ENCODE measurements around the gene ADGRG1. TPM values are rescaled to one million over a fixed set of nuclear protein-coding genes. Genes with fewer than 3 reads are reported as not detected.
"Not testable (repeated sequence)": the region's sequence is repeated elsewhere in the genome, so short reads cannot be mapped to it uniquely, and the experiment has no call there.

Gene ADGRG1
- total and polyA plus RNA-seq, 2 experiments from 2014 or later: 0.21 TPM; not detected in 1

DNA sequence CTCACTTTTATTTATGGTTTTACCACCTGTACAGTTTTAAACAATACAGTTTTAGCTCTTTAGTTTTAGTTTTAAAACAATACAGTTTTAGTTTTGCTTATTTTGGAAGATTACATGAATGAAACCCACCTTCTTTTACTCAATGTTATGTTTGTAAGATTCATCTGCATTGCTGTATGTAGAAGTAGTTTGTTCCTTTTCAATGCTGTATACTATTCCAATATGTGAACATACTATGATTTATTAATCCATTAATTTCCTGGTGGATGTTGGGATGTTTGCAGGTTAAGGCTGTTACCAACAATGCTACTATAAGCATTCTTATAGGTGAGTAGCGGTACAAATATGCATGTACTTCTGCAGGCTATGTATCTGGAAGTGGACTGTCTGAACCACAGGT lies 34.4 kb upstream of the ADGRG1 start:
- no peaks in the 10 kb centered on the region for H3K36me3 ChIP-seq
- TF ChIP-seq, protein P1, sequence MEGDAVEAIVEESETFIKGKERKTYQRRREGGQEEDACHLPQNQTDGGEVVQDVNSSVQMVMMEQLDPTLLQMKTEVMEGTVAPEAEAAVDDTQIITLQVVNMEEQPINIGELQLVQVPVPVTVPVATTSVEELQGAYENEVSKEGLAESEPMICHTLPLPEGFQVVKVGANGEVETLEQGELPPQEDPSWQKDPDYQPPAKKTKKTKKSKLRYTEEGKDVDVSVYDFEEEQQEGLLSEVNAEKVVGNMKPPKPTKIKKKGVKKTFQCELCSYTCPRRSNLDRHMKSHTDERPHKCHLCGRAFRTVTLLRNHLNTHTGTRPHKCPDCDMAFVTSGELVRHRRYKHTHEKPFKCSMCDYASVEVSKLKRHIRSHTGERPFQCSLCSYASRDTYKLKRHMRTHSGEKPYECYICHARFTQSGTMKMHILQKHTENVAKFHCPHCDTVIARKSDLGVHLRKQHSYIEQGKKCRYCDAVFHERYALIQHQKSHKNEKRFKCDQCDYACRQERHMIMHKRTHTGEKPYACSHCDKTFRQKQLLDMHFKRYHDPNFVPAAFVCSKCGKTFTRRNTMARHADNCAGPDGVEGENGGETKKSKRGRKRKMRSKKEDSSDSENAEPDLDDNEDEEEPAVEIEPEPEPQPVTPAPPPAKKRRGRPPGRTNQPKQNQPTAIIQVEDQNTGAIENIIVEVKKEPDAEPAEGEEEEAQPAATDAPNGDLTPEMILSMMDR (IDR thresholded peaks at IDR 0.05; ENCODE audit: low read depth, low read length): no peak
- H3K9me3 ChIP-seq (ENCODE audit: low read depth): no peaks in the 10 kb centered on the region
- H3K4me3 ChIP-seq: no peak overlapping the region
- no peak overlapping the region for H3K27ac ChIP-seq
- no peaks in the 10 kb centered on the region for H3K4me1 ChIP-seq (ENCODE audit: low read depth)
- H3K27me3 ChIP-seq: no peaks in the 10 kb centered on the region
- no peak for DNase-seq (ENCODE audit: low read depth in 1 of 2, low spot score in 1 of 2)

DNA sequence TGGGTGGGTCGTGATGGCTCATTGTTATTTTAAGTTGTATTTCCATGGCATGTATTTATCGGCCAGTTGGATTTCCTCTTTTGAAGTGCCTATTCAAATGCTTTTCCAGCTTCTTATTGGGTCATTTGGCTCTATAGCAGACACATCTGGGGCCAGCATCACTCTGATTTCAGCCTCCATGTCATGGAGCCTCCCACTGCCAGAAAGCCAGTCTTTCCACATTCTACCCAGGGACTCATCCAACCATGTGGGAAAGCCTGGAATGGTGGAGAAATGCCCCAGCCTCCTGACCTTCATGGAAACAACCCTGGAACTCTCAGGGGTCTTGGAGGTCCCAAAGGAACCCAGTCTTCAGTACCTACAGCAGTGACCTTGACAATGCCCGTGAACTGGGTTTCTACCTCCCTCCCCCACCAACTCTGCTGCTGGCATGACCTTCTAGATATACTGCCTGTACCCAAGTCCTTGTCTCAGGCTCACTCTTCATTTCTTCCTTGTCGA lies 33.8 kb upstream of the ADGRG1 start:
- Histone ChIP-seq H3K9me3 (ENCODE audit: low read depth) (no peaks in the 10 kb centered on the region), H3K4me1 (ENCODE audit: low read depth) (no peaks in the 10 kb centered on the region), H3K27me3 (no peaks in the 10 kb centered on the region), H3K4me3 (no peak overlapping the region), H3K36me3 (no peaks in the 10 kb centered on the region), H3K27ac (no peak overlapping the region)
- TF ChIP-seq, protein P1 (IDR thresholded peaks at IDR 0.05; ENCODE audit: low read depth, low read length): no peak
- DNase-seq (ENCODE audit: low read depth in 1 of 2, low spot score in 1 of 2): no peak

DNA sequence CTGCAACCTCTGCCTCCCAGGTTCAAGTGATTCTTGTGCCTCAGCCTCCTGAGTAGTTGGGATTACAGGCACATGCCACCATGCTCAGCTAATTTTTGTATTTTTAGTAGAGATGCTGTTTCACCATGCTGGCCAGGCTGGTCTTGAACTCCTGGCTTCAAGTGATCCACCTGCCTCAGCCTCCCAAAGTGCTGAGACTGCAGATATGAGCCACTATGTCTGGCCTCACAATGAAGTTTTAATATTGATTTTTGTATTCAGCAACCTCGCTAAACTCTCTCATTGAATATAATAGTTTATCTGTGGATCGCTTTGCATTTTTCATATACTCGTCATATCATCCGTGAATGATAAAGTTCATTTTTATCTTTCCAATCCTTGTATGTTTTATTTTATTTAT lies 32.2 kb upstream of the ADGRG1 start:
- H3K4me1 ChIP-seq (ENCODE audit: low read depth); H3K27me3 ChIP-seq; H3K9me3 ChIP-seq (ENCODE audit: low read depth); H3K36me3 ChIP-seq; H3K4me3 ChIP-seq; DNase-seq (ENCODE audit: low read depth in 1 of 2, low spot score in 1 of 2); H3K27ac ChIP-seq: not testable (repeated sequence)

DNA sequence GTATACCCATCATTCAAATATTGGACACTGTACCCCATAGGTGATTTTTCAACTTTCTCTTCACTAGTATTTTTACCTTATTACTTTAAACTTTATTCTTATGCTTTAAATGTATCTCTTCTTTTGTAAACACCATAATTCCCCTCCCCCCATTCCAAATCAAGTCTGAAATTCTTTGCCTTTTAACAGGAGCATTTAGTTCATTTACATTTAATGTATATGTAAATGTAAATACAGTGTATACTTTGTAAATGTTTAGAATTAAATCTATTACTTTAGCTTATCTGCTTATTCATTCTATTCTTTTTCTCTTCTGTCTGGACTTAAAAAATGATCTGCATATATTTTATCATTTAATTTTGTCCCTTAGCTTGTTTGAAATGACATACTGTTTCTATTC lies 30.0 kb upstream of the ADGRG1 start:
- Histone ChIP-seq H3K4me1 (ENCODE audit: low read depth) (no peaks in the 10 kb centered on the region), H3K27me3 (no peaks in the 10 kb centered on the region), H3K9me3 (ENCODE audit: low read depth) (no peaks in the 10 kb centered on the region)

DNA sequence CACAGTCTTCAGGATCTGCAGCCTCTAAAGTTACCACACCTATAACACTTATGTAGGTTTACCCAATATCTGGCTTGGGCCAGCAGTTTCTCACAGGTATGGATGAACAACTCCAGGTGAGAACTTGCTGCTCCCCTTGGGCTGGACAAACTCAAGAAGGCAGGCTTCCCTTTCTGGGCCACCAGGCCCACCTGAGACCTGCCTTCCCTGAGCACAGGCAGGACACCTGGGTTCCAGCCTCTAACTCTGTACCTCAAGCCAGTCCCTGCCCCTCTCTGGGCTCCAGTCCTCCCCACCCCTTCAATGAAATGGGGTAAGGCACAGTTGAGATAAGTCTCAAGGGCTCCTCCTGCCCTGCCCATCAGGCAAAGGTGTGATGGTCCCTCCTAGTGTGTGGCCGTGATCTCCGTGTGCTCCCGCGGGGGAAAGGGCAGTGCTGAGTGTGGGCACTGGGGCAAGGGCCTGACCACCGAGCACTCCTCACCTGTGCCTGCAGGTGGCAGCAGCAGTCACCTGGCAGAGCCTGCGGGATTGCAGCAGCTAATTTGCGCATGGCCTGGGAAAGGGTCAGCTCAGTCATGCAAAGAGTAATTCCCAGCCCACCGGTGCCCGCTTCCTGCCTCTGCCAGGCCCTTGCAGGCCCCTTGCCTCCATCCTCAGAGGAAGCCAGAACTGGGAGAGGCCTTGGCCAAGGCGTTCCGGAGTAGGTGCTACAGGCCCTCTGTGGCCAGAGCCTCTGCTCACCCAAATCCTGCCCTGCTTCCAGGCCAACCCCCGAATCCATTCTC lies 28.2 kb upstream of the ADGRG1 start:
- no peaks in the 10 kb centered on the region for H3K27me3 ChIP-seq
- no peak overlapping the region for H3K4me3 ChIP-seq
- no peaks in the 10 kb centered on the region for H3K4me1 ChIP-seq (ENCODE audit: low read depth)
- H3K36me3 ChIP-seq: no peaks in the 10 kb centered on the region
- no peak overlapping the region for H3K27ac ChIP-seq
- TF ChIP-seq, protein P1 (IDR thresholded peaks at IDR 0.05; ENCODE audit: low read depth, low read length): peak; percentile 73
- H3K9me3 ChIP-seq (ENCODE audit: low read depth): no peaks in the 10 kb centered on the region
- peak; percentile 60 to 72 for DNase-seq (ENCODE audit: low read depth in 1 of 2, low spot score in 1 of 2)

More for the DNA sequence above, 30.0 kb upstream of the ADGRG1 start:
- Histone ChIP-seq H3K4me3 (no peak overlapping the region), H3K36me3 (no peaks in the 10 kb centered on the region), H3K27ac (no peak overlapping the region)
- TF ChIP-seq, protein P1 (IDR thresholded peaks at IDR 0.05; ENCODE audit: low read depth, low read length): no peak
- DNase-seq (ENCODE audit: low read depth in 1 of 2, low spot score in 1 of 2): no peak

DNA sequence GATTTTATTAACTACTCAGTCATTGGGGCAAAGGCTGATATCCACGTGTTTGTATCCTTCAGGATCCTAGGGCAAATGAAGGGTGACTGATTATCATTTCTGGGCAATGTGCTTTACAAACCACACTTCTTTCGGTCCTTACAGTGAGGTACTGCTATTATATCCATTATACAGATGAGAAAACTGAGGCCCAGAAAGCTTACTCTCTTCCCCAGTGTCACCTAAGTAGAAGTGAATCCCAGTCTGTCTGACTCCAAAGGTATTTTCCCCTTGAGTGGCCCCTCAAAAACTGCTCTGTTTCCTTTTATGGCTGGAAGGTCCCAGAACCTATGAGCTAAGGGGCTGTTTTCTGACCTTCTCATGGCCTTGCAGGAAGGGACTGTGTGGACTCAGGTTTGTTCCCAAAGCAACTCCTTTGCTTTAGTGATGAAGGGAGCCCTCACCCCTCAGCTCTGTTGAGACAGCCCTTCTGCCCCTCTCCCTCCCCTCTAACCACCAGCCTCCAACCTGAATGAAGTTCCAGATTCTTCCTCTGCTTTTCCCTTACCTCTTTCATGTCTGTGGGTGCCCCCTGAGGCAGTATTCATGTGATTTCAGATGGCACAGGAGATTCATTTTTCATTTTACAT lies 27.4 kb upstream of the ADGRG1 start:
- H3K27ac ChIP-seq: no peak overlapping the region
- TF ChIP-seq, protein P1 (IDR thresholded peaks at IDR 0.05; ENCODE audit: low read depth, low read length): no peak
- DNase-seq (ENCODE audit: low read depth in 1 of 2, low spot score in 1 of 2): no peak
- no peaks in the 10 kb centered on the region for H3K27me3 ChIP-seq
- no peaks in the 10 kb centered on the region for H3K9me3 ChIP-seq (ENCODE audit: low read depth)
- no peaks in the 10 kb centered on the region for H3K36me3 ChIP-seq
- no peak overlapping the region for H3K4me3 ChIP-seq
- H3K4me1 ChIP-seq (ENCODE audit: low read depth): no peaks in the 10 kb centered on the region
